NCI-H128 (cell line): ENCODE results near the gene TCF20.

Experiments used
- DNase-seq: peaks from one replicate; lab custom pipeline; 2025; ENCODE audit not compliant: unreplicated experiment; lab: John Stamatoyannopoulos, UW

The TCF20 gene

DNA sequence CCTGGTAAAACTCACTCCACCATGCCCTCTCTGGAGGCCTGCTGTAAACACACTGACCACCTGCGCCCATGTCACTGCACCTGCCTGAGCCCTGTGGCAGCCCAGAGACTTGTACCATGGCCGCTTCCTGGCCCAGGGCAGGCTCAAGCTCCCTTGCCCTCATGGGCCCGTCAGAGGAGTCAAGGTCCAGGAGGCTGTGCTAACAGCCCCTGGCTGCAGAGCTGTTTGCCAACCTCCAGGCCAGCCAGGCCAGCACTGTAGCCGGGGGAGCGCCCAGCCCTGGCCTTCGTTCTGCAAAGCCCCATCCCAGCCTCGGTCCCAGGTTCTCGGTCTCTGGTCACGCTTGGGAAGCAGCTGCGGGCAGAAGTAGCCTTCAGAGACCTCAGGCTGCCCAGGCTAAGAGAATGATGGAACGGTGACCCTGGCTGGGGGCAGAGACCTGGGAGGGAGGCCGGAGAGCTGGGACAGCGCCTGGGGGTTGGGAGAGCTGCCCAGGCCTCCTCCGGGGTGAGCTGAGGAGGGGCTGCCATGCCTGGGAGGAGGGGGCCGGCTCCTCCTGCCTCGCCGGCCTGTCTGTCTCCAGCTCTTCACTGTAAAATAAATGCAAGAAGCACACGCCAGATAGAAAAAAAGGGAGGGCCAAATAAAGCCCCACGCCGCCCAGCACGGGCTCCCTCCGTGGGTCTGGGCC lies 11.9 kb upstream of the TCF20 start:
- no peak for DNase-seq

- DNase-seq = no peak
Measured at GRCh38 chr22:42281706-42282251, 11.3 kb upstream of the TCF20 start.

GRCh38 chr22:42281284-42281683 lies 10.8 kb upstream of the TCF20 start:
- DNase-seq = no peak

DNA sequence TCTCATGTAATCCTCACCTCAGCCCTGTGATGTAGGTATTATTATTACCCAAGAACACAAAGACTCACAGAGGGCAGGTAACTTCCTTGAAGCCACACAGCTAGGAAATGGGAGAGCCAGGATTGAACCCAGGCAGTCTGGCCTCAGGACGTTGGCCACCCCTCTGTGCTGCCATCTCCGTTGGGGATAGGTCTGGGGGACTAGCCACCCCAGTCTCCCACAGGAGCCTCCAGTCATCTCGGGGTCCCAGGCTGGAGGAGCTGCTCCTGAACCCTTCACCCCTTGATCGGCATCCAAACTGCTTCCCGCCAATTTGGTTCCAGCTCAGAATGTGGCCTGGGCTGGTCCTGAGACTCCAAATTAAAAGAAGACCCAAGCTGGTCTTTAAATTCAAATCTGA lies 10.4 kb upstream of the TCF20 start:
- no peak for DNase-seq

DNA sequence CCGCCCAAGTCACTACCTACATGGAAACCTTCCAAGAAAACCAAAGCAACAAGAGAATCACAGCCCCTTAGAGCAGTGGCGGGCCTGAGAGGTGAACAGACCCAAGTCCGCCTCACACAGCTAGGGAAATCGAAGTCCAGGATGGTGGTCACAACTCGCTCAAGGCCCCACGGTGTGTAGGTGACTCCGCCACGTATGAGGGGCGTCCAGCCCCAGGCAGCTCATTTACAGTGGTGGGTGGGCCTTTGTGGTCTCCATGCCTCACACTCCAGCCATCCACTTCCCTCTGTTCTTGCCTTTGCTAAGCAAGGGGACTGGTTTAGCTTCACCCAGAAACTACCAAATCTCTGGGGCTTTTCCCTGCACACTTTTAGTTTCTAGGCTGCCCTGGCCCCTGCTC lies 9.7 kb upstream of the TCF20 start:
- DNase-seq = no peak

- no peak for DNase-seq
Measured at GRCh38 chr22:42279425-42280020, 9.1 kb upstream of the TCF20 start.

DNA sequence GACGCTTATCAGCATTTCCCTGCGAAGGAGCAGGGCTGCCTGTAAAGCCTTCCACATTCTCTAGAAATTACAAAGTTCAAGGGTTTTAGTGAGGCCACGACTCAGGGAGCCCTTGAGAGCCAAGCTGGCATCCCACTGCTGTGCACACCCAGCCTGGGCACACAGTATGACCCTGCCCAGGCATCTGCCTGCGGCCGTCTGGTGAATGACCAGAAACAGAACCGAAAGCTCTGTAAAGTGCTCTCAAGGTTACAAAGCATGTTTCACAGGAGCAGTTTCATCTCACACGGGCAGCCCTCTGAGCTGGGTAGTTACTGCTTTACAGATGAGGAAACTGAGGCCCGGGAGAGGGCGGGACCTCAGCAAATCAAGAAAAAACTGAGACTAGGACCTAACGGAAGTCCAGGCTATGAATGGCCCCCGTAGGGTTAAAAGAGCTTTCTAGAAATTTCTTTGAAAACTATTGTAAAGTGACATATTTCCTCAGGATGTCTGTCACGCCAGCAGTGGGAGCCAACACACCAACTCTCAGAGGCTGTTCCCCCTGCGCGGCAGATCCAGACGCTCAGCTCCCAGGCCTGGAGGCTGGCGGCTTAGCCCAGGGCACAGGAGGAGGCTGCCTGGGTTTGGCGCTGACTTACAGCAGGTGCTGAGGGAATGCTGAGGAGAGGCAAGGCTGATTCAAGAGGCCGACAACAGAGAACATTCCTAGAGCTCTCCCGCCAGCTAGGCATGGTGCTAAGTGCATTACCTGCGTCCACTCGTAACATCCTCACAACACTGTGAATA lies 7.7 kb upstream of the TCF20 start:
- peak; percentile 18 for DNase-seq

DNA sequence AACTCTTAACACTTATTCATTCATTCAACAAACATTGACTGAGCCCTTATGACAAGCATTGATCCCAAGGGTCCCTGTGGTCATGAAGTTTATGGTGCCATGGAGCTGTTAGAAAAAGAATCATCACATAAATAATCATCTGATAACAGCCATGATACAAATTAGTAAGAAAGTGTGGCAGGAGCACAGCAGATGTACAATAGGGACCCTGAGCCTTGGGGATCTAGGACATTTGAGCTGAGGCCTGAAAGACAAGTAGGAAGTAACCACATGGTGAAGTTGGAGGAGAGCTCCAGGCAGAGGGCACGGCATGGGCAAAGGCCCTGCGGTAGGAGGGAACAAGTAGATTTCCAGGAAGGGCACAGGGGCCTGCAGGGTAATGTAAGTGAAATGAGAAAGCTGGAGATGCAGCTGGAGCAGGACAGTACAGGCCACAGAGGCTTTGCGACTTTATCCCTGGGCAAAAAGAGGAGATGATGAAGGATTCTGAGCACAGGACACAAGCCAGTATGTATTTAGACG lies 6.8 kb upstream of the TCF20 start:
- DNase-seq = no peak

GRCh38 chr22:42275970-42276369 lies 5.5 kb upstream of the TCF20 start:
- DNase-seq = no peak

DNA sequence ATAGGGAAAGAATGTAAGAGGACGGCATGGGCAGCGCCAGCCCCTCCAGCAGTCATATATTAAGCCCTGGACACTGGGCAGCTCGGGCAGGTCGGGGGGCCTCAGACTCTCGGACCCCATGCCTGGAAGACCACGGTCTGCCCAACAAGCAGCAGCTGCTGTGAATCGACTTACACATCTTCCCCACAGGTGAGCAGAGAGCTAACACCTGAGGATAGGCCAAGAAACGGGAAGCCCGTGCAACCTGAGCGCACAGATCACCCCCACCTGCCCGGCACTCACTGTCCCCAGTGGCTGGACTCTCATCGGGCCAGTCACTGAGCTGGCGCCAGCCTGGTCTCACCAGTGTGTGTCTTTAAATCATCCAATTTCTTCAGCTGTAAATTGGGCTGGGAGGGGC lies 4.7 kb upstream of the TCF20 start:
- DNase-seq = no peak

GRCh38 chr22:42273855-42274451 lies 3.5 kb upstream of the TCF20 start:
- no peak for DNase-seq

DNA sequence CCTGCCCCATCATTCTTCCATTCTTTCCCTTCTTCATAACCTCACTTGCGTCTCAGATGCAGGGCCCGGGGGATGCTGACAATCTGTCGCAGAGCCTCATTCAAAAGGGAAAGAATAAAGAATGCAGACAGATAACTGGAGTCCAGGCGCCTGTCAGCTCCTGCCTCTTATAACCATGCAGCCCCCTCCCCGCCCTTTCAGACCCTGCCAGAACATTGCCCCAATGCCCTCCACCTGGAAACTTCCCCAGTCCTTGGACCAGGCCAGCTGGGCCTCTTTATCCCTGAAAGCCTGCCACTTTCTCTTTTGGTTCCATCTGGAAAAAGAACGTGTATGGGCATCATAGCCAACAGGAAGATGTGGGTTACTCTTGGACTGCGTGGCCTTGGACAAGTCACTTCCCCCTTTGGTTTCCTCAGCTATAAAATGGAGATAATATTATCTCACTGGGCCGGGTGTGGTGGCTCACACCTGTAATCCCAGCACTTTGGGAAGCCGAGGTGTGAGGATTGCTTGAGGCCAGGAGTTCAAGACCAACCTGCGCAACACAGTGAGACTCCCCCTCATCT lies 2.1 kb upstream of the TCF20 start:
- no peak for DNase-seq

DNA sequence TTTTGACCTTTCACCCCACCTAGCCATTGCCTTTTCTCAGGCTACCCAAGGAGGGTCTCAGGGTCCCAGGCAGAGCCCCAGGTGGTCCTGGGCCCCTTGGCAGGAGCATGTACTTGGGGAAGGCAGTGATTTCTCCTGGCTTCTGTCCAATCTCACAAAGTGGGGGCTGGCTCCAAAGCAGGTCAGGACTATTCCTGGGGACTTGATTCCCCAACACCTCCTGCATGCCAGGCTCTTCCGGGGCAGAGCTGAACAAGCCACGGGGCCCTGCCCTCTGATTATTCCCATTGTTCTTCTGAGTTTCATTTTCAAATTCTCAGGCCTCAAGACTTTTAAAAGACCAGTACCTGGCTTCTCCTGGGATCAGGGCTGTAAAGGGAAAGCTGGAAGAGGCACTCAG lies 1.5 kb upstream of the TCF20 start:
- no peak for DNase-seq

DNA sequence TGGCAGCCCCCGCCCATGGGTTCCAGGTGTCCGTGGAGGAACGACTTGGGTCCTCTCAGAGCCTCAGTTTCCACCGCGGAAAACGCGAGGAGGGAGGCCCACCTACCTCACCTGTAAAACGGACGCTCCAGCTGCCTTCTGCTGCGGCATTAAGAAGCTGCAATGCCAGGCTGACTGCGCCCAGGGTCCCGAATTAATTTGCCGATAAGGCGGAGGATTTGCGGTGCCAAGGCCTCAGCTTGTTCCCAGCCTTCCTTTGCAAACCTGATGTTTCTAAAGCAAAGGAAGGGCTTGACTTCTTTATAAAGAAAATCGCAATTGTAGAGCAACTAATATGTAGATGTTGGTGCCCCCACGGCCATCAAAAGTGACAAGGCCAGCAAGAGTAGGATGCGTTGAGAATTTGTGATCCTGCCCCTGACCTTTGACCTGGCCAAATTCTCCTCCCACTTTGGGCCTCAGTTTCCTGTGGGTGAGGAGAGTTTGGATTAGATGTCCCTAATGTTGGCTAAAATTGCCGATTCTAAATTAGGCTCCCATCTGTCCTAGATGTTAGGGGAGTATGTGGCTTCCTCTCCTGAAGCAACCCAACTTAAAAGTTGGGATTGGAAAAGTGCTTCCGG lies 849 bp upstream of the TCF20 start:
- no peak for DNase-seq

- no peak for DNase-seq
Measured at GRCh38 chr22:42270176-42270509, 310 bp downstream of the TCF20 start.

GRCh38 chr22:42269432-42270175 lies 849 bp downstream of the TCF20 start:
- no peak for DNase-seq

DNA sequence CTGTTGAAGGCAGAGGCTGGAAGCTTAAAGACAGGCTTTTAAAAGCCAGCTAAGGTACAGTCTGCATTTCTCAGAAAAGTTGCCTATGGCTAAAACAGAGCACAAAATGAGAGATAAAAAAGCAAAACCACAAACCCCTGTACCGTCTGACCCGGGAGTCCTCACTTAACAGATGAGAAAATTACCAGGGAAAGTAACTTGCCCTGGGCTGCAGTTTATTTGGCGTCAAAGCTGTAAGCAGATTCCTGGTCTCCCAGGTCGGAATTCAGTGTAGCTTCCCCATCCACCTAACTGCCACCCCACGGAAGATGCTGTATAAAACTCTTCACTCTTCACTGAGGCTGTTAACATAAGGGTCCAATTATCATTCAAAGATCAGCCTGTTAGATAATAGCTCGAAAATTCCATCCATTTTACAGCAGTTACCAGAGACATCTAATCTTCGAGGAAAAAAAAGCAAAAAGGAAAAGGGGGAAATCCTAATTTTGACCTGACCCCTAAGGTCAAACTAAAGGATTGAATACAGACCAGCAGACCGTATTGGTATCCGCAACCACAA lies 1.5 kb downstream of the TCF20 start:
- no peak for DNase-seq

DNA sequence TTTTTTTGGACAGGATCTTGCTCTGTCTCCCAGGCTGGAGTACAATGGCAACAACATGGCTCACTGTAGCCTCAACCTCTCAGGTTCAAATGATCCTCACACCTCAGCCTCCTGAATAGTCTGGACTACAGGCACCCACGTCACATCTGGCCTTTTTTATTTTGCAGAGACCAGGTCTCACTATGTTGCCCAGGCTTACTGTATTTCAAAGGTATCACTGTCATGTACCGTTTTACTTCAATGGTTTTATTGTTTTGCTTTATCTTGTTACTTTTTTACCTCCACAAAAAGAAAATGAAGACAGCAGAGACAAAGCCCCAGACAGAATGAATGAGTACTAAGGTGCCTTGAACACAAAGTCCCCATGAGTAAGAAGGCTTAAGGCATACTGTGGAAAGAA lies 5.1 kb downstream of the TCF20 start:
- DNase-seq = no peak

- no peak for DNase-seq
Measured at GRCh38 chr22:42263944-42264343, 6.5 kb downstream of the TCF20 start.

- DNase-seq = no peak
Measured at GRCh38 chr22:42262964-42263363, 7.5 kb downstream of the TCF20 start.
